Smooth muscle cell (in vitro differentiated cells): Measurements from ENCODE around the gene BNC1. TPM values are rescaled to one million over a fixed set of nuclear protein-coding genes. Genes with fewer than 3 reads are reported as not detected.
"Not testable (repeated sequence)": the region's sequence is repeated elsewhere in the genome, so short reads cannot be mapped to it uniquely, and the experiment has no call there.

Experiments used
- DNase-seq: peaks from one replicate; lab custom pipeline; 2025; ENCODE audit not compliant: unreplicated experiment; lab: John Stamatoyannopoulos, UW
- H2AFZ ChIP-seq: fragments of 200-600 bp; sonication (generic); 2 replicates; pipeline ENCODE4 v1.6.0; 2016; ENCODE audit warnings: antibody characterized with exemption, low read depth, mild to moderate bottlenecking
- H3F3A ChIP-seq: fragments of 200-600 bp; sonication (generic); 2 replicates; pipeline ENCODE4 v1.6.0; 2017; ENCODE audit warnings: antibody characterized with exemption, low read depth
- H3K27ac ChIP-seq: fragments of 200-600 bp; sonication (generic); 2 replicates; pipeline ENCODE4 v1.5.1; 2016; ENCODE audit warnings: low read depth, mild to moderate bottlenecking
- H3K27me3 ChIP-seq: fragments of 200-600 bp; sonication (generic); 2 replicates; pipeline ENCODE4 v1.6.1; 2016; ENCODE audit warnings: low read depth, mild to moderate bottlenecking
- H3K36me3 ChIP-seq: fragments of 200-600 bp; sonication (generic); 2 replicates; pipeline ENCODE4 v1.5.1; 2016; ENCODE audit warnings: low read depth
- H3K4me1 ChIP-seq: fragments of 200-600 bp; sonication (generic); 2 replicates; pipeline ENCODE4 v1.5.1; 2016; ENCODE audit warnings: low read depth
- H3K4me2 ChIP-seq: fragments of 200-600 bp; sonication (generic); 2 replicates; pipeline ENCODE4 v1.6.0; 2016; ENCODE audit warnings: mild to moderate bottlenecking
- H3K4me3 ChIP-seq: fragments of 200-600 bp; sonication (generic); 2 replicates; pipeline ENCODE4 v1.5.1; 2016; ENCODE audit warnings: mild to moderate bottlenecking
- H3K79me2 ChIP-seq: fragments of 200-600 bp; sonication (generic); 2 replicates; pipeline ENCODE4 v1.6.0; 2016; ENCODE audit warnings: low read depth, mild to moderate bottlenecking
- H3K9ac ChIP-seq: fragments of 200-600 bp; sonication (generic); 2 replicates; pipeline ENCODE4 v1.6.0; 2016; ENCODE audit warnings: low read depth
- H3K9me3 ChIP-seq: fragments of 200-600 bp; sonication (generic); replicated peaks from 2 replicates; pipeline ENCODE4 v1.5.1; 2016; ENCODE audit warnings: low read depth
- H4K20me1 ChIP-seq: fragments of 200-600 bp; sonication (generic); 2 replicates; pipeline ENCODE4 v1.6.0; 2016; ENCODE audit warnings: low read depth
- CTCF ChIP-seq: fragments of 200-600 bp; sonication (generic); IDR thresholded peaks from 2 replicates; pipeline ENCODE4 v1.5.1; 2017; ENCODE audit warnings: borderline replicate concordance, mild to moderate bottlenecking, antibody characterized with exemption; ENCODE audit not compliant: insufficient read depth, poor library complexity, severe bottlenecking
- WGBS: methylation state at CpG from one replicate; pipeline ENCODE4 v1.1.7; 2016; ENCODE audit warnings: low lambda C conversion rate; 5-methylcytosine and 5-hydroxymethylcytosine counted together
- polyA plus RNA-seq: library from polyadenylated mRNA; unstranded; fragments of >200 nt; fragmentation: Nextera tagmentation; extraction: Ambion mirVana; gene quantifications from 2 replicates; pipeline ENCODE4 v1.2.1, GENCODE V29; 2016
- total RNA-seq: library from RNA; depleted of rRNA; stranded (reverse); fragments of >200 nt; gene quantifications from 2 replicates; pipeline ENCODE4 v1.2.3, GENCODE V29; 2014

Gene BNC1
- total and polyA plus RNA-seq, 2 experiments from 2014 or later, result 0.42 to 4.3 TPM

DNA sequence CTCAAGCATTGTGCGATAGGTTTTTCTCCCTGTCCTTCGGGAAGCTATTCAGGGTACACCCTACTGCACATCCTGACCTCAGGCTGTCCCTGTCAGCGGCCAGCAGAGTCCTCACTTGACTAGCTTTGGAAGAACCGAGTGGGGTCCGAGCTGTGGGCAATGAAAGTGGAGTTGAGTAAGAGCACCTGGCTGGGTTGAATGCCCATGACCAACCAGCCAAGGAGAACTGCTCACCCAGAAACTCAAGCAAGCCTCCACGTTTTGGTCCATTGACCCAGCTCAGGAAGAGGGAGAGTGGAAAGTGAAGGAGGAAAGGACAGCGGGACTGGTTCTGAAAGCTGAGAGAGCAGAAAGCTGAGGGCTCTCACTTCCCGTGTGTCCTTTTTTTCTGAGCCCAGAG lies 40.8 kb downstream of the BNC1 start:
- H3K4me3 ChIP-seq, result no peak overlapping the region
- H3K4me2 ChIP-seq, result no peak overlapping the region
- H3K79me2 ChIP-seq, result no peaks in the 10 kb centered on the region
- no peak for DNase-seq
- TF ChIP-seq CTCF, result no peak
- peaks cover 27% of the 10 kb centered on the region for H3K27me3 ChIP-seq
- H3K9me3 ChIP-seq, result no peaks in the 10 kb centered on the region
- H3F3A ChIP-seq, result no peaks in the 10 kb centered on the region
- no peaks in the 10 kb centered on the region for H3K4me1 ChIP-seq
- H3K36me3 ChIP-seq, result no peaks in the 10 kb centered on the region
- no peak overlapping the region for H3K27ac ChIP-seq
- H3K9ac ChIP-seq, result no peak overlapping the region
- WGBS, result 78% methylated on average over 8 of the region's 8 CpGs
- H2AFZ ChIP-seq, result no peak overlapping the region
- H4K20me1 ChIP-seq, result no peaks in the 10 kb centered on the region

GRCh38 chr15:83230242-83230641 lies 54.2 kb downstream of the BNC1 start:
- H3K4me3 ChIP-seq, result no peak overlapping the region
- H4K20me1 ChIP-seq, result no peaks in the 10 kb centered on the region
- H3F3A ChIP-seq, result no peaks in the 10 kb centered on the region
- H3K9me3 ChIP-seq, result no peaks in the 10 kb centered on the region
- TF ChIP-seq CTCF, result no peak
- H3K4me1 ChIP-seq, result no peaks in the 10 kb centered on the region
- H3K4me2 ChIP-seq, result no peak overlapping the region
- no peaks in the 10 kb centered on the region for H3K36me3 ChIP-seq
- H2AFZ ChIP-seq, result no peak overlapping the region
- no peaks in the 10 kb centered on the region for H3K27me3 ChIP-seq
- WGBS, result 94% methylated on average over 21 of the region's 21 CpGs
- H3K9ac ChIP-seq, result no peak overlapping the region
- no peak for DNase-seq
- H3K27ac ChIP-seq, result no peak overlapping the region
- no peaks in the 10 kb centered on the region for H3K79me2 ChIP-seq

GRCh38 chr15:83225449-83225848 lies 59.0 kb downstream of the BNC1 start:
- H3K36me3 ChIP-seq, result no peaks in the 10 kb centered on the region
- no peak for DNase-seq
- no peak overlapping the region for H2AFZ ChIP-seq
- no peak overlapping the region for H3K4me3 ChIP-seq
- no peak for TF ChIP-seq CTCF
- H3K79me2 ChIP-seq, result no peaks in the 10 kb centered on the region
- H3F3A ChIP-seq, result no peaks in the 10 kb centered on the region
- no peak overlapping the region for H3K4me2 ChIP-seq
- no peaks in the 10 kb centered on the region for H4K20me1 ChIP-seq
- H3K9me3 ChIP-seq, result no peaks in the 10 kb centered on the region
- no peaks in the 10 kb centered on the region for H3K4me1 ChIP-seq
- no peaks in the 10 kb centered on the region for H3K27me3 ChIP-seq
- no peak overlapping the region for H3K9ac ChIP-seq
- no peak overlapping the region for H3K27ac ChIP-seq
- WGBS, result 88% methylated on average over 9 of the region's 9 CpGs

DNA sequence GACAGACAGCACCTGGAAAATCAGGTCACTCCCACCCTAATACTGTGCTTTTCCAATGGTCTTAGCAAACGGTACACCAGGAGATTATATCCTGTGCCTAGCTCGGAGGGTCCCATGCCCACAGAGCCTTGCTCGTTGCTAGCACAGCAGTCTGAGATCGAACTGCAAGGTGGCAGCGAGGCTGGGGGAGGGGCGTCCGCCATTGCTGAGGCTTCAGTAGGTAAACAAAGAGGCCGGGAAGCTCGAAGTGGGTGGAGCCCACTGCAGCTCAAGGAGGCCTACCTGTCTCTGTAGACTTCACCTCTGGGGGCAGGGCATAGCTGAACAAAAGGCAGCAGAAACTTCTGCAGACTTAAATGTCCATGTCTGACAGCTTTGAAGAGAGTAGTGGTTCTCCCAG lies 62.7 kb downstream of the BNC1 start:
- not testable (repeated sequence) for H3K27me3 ChIP-seq, H3K4me1 ChIP-seq, H2AFZ ChIP-seq, DNase-seq, H3F3A ChIP-seq, H3K27ac ChIP-seq, H4K20me1 ChIP-seq, H3K79me2 ChIP-seq, H3K4me2 ChIP-seq, H3K4me3 ChIP-seq, H3K36me3 ChIP-seq, H3K9me3 ChIP-seq, H3K9ac ChIP-seq
- 95% methylated on average over 9 of the region's 9 CpGs for WGBS
